Measurements from ENCODE around the gene CALR.
"Not testable (repeated sequence)": the region's sequence is repeated elsewhere in the genome, so short reads cannot be mapped to it uniquely, and the experiment has no call there.

The CALR gene

DNA sequence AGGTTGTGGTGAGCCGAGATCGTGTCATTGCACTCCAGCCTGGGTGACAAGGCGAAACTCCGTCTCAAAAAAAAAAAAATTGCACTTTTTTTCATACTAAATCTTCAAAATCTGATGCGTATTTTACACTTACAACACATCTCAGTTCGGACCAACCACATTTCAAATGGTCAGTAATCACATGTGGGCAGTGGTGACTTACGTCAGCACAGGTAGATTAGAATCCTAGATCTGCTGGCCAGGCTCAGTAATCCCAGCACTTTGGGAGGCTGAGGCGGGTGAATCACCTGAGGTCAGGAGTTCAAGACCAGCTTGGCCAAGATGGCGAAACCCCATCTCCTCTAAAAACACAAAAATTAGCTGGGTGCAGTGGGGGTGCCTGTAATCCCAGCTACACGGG lies 3.3 kb upstream of the CALR start:
- no peak for DNase-seq

GRCh38 chr19:12936582-12936981 lies 1.8 kb upstream of the CALR start:
- no peak for DNase-seq

DNA sequence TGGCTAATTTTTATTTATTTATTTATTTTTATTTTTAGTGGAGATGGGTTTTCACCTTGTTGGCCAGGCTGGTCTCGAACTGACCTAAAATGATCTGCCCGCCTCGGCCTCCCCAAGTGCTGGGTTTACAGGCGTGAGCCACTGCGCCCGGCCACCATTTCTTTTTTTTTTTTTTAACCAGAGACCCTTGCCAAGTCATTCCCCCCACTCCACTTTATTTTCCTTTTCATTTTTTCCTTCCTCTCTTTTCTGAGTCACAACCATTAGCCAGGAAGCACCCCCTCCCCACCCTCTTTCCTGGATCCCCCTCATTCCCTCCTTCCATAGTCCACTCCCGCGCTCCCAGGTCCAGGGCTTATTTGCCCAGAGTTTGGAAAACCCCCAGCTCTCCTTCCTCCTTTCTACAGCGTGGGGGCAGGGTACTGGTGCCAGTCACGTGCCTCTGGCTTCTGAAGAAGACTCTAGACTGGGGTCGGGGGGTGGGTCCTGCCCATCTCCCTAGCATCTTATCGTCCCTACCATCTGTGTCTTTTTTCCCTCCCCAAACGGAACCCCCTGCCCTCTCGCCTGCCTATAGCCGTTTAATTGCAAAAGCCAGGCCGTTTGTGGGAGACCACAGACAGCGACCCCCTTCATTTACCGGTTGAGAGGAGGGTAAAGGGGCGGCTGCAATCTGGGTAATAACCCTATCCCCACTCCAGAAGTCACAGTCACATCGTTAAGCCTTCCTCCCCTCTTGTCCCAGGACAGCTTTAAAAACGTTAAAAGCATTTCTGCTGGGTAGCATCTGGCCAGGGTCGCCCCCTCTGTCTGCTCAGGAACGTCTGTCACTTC lies 1.1 kb upstream of the CALR start:
- no peak for DNase-seq

DNA sequence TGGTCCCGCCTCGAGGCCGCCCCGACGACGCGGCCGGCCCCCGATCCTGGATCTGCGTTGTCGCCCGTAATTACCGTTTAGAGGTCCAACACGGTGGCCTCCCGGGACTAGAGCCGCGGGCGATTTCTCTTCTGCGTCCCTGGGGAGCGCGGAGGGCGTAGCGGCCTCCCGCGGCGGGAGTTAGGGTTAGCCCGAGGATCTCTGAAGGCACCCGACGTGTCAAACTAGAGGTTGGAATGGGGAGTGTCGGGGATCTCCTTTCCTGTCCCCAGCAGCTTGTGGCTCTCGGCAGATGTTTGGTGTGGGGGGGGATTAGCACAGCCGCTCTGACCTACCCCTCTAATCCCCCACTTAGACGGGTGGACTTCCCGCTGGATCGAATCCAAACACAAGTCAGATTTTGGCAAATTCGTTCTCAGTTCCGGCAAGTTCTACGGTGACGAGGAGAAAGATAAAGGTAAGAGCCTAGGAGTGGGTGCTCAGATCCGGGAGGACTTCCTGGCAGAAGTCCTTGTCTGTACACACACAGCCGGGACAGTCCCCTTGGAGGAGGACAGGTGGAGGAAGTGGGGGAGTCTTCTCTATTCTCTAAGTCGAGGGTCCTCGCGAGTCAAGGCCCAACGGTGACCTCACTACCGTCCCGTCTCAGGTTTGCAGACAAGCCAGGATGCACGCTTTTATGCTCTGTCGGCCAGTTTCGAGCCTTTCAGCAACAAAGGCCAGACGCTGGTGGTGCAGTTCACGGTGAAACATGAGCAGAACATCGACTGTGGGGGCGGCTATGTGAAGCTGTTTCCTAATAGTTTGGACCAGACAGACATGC lies 581 bp downstream of the CALR start:
- DNase-seq, result no peak

DNA sequence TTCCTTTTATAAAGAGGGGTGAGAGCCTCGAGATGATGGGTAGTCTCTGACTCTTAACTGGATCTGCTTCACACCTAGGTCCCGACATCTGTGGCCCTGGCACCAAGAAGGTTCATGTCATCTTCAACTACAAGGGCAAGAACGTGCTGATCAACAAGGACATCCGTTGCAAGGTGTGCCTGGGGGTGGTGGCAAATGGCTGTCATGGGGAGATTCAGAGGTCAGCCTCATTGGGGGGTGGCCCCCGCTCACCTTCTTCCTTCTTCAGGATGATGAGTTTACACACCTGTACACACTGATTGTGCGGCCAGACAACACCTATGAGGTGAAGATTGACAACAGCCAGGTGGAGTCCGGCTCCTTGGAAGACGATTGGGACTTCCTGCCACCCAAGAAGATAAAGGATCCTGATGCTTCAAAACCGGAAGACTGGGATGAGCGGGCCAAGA lies 1.6 kb downstream of the CALR start:
- DNase-seq, result no peak

DNA sequence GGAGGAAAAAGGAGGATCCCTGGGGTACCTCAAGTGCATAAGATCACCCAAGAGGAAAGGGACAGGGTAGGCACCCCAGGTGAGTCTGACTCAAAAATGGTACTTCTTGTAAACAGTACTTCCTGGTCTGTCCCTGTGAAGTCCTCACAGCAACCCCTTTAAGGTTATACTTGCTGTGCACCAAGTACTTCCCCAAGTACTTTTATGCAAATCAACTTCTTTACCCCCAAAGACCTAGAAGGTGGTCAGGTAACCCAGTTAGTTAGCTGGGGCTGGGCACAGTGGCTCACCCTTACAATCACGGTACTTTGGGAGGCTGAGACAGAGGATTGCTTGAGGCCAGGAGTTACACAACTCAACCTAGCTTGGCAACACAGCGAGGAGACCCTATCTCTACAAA lies 2.5 kb downstream of the CALR start:
- no peak for DNase-seq

DNA sequence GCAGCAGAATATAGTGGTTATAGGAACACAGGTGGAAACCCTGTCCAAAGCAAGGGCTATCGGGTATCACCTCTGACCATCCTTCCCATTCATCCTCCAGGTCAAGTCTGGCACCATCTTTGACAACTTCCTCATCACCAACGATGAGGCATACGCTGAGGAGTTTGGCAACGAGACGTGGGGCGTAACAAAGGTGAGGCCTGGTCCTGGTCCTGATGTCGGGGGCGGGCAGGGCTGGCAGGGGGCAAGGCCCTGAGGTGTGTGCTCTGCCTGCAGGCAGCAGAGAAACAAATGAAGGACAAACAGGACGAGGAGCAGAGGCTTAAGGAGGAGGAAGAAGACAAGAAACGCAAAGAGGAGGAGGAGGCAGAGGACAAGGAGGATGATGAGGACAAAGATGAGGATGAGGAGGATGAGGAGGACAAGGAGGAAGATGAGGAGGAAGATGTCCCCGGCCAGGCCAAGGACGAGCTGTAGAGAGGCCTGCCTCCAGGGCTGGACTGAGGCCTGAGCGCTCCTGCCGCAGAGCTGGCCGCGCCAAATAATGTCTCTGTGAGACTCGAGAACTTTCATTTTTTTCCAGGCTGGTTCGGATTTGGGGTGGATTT lies 5.1 kb downstream of the CALR start:
- no peak for DNase-seq

DNA sequence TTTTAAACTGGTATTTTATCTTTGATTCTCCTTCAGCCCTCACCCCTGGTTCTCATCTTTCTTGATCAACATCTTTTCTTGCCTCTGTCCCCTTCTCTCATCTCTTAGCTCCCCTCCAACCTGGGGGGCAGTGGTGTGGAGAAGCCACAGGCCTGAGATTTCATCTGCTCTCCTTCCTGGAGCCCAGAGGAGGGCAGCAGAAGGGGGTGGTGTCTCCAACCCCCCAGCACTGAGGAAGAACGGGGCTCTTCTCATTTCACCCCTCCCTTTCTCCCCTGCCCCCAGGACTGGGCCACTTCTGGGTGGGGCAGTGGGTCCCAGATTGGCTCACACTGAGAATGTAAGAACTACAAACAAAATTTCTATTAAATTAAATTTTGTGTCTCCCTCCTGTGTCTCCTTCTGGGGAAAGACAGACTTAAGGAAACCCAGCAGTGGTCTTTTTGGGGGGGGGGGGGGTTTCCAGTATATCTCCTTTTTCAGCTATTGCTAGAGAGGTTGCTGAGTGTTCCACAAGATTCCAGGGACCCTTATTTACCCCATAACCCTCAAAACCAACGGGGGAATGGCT lies 5.8 kb downstream of the CALR start:
- DNase-seq, result no peak

GRCh38 chr19:12945479-12946091 lies 7.2 kb downstream of the CALR start, which contains the start of gene RAD23A:
RAD23A (plus strand) TSS chr19:12945862; CDS start chr19:12945949, 87 bp downstream.
- DNase-seq, result peak; percentile 98

DNA sequence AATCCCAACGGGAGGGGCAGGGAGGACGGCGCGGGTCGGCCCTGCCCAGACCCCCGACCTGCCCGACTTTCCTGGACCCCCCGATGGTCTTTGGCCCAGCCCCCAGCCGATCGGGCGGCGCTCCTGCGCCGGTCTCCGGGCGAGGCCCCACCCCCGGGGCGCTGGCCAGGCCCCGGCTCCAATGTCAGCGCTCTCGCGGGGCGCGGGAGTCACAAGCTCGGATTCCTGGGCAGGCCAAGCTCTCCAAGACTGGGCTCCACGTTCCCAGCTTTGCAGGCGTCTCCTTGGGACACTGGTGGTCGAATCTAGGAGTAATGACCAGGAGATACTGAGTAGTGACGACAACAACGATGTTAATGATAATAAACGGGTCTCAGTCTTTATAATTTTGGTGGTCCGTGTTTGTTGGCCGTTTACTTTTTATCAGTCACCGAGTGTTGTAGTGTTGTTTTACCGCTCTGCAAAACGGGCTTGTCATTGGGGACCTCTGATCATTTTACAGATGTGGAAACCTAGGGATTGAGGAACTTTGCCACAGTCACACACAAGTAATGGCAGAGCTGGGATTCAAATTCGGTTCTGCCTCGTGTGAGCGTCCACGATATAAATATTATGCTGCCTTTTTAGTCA lies 7.8 kb downstream of the CALR start:
- peak; percentile 44 for DNase-seq

- DNase-seq, result no peak
These were observed 8.5 kb downstream of the CALR start for GRCh38 chr19:12946731-12947496.

GRCh38 chr19:12947702-12948611 lies 9.5 kb downstream of the CALR start:
- no peak for DNase-seq

- no peak for DNase-seq
These were observed 10.4 kb downstream of the CALR start for GRCh38 chr19:12948612-12949362.

DNA sequence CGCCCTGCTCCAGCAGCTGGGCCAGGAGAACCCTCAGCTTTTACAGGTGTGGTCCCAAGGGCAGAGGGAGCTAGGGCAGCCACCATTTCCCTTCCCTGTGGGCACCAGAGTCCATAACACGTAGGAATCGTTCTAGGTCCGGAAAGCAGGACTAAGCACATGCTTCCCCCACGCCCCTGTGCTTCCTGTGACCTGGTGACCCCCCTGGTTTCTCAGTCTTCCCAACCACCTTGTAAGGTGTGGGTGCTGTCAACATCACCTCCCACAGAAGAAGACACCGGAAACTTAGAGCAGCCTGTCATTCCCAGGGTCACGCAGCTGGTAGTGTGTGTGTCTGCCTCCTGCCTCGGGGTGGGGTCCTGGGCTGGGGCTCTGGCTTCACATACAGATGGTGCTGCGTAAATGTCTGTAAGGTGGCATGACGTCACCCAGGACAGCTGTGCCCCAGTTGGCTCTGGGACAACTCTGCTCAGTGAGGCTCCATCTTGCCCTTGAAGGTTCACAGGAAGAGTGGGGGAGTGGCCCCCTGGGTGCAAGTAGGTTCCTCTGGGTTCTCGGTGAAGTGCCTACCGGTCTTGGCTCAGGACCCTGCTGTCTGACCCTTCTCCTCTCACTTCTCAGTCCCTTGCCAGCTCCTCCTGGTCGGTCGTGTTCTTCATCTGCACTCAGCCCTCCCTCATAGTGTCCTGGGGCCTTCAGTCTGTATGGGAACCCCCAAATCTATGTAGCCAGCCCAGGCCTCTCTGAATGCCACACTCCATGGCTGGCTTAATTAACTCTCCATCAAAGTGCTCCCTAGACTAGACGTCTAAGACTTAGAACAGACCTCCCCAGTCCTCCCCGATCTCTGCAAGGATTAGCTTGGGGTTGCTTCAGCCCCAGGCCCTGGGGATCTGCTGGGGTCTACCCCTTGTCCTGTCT lies 11.2 kb downstream of the CALR start:
- DNase-seq, result no peak

GRCh38 chr19:12952050-12952449 lies 13.6 kb downstream of the CALR start:
- not testable (repeated sequence) for DNase-seq

- no peak for DNase-seq
These were observed 14.2 kb downstream of the CALR start for GRCh38 chr19:12952488-12953137.

- DNase-seq, result no peak
These were observed 14.9 kb downstream of the CALR start for GRCh38 chr19:12953138-12953798.
